Frontal cortex (tissue), 4 donors: ENCODE data around the gene PRTFDC1. TPM values are rescaled to one million over a fixed set of nuclear protein-coding genes. Genes with fewer than 3 reads are reported as not detected.
"Not testable (repeated sequence)": the region's sequence is repeated elsewhere in the genome, so short reads cannot be mapped to it uniquely, and the experiment has no call there.

Experiments
- DNase-seq, 2 donors: peaks; one replicate each; pipeline ENCODE4 v3.0.0; 2012; ENCODE audit warnings: low spot score in 2 of 2
- FAIRE-seq: peaks from 2 replicates; lab custom pipeline; 2012; peaks lifted over from hg19 to GRCh38; lab: Jason Lieb, UNC
- total RNA-seq: library from RNA; depleted of rRNA; stranded (reverse); fragments of >200 nt; gene quantifications from one replicate; pipeline ENCODE4 v1.2.3, GENCODE V29; 2014
- donor health status: control.
- donor health status: control.
- donor health status: control.

Gene PRTFDC1
- total RNA-seq, 1 donor from 2014 or later, result 29.8 TPM

GRCh38 chr10:24853661-24854060 is 98.7 kb downstream of the PRTFDC1 start:
- no peak for DNase-seq
- no peak for FAIRE-seq

DNA sequence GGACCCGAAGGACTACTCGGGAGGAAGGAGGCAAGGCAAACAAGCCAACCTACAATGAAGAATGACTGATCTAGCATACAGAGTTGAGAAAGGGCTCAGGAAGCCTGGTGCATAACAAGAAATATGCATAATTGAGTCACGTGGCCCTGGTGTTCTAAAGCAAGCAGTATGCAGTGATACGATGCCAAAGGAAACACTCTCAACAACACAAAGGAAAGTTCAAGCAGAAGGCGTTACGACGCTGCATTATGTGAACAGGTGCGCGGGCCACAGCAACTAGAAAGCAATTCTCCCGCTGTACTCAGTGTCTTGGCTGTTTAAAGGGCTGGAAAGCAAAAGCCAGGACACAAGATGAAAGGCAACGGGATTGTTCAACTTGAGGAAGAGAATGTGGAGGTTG is 100.8 kb downstream of the PRTFDC1 start:
- FAIRE-seq, result no peak
- no peak for DNase-seq

DNA sequence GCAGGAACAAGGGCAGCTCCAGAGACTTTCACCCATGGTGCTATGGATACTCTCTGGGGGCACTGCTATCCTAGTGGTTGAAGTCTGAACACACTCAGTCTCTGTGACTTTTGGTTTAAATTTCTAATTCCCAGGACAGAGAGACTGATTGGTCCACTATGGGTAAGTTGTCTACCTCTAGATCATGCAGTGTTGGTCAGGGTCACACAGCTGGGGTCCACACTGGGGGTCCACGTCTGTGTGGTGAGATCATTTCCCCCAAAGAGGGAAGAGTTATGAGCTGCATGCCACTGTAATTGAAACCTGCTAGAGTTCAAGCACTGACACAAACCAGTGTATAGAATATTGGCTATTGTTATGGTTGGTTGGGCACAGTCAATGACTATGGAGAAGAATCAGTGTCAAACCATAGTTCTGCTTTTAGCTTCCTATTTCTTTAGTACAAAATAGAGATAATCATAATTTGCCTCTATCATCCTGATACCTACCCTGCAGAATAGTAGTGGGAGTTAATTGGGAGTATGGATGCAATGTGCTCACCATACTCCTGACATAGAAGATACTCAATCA is 101.6 kb downstream of the PRTFDC1 start:
- FAIRE-seq (no peak), DNase-seq (no peak)

DNA sequence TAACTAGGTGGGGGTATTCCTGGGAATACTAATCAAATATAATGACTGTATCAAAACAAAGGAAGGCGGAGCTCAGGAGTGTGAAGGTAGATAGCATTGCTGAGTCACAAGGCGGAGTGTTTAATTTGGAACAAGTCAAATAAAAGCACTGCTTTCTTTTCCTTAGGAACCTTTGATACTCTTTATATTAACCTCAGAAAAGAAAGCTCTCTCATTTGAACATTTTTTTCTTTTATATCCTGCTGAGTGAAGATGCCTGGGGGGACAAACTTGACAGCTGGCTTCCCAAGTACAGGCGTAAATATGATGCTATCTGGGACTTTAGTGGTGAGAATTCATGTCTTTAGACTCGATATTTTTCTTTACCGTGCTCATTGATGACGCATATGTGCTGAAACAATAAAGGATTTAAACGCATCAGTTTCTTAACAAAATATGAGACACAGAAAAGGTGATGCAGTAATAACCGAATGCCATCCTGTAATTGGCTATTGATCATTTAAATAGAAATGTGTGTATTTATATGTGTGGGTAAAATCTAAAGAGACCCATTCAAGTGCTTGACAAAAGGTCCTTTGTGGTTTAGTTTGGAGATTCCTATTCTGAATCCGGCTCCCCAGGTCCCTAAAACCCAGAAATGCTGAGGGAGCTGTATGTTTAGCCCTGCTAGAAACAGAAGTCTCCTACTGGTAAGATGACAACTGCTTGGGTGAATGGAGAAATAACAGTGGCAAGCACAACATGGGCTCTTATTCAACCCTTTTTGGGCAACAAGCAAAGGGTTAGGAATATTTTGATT is 102.7 kb downstream of the PRTFDC1 start:
- FAIRE-seq (no peak), DNase-seq (no peak)

DNA sequence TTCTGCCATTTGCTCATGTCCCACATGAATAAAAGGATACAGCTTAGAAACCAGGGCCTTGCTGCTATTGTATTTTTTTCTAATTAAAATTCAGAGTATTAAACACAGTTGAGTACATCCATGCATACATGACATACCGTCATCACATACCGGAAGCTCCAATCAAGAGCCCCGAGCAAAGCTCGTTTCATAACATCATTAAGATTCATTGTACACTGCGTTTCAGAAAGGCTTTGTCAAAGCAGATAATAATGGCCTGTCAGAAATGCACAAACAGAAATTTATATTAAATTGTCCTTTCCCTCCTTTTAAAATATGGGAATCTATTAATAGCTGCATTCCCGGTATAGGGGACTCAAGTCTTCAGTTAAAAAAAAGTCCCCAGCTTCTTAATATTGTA is 103.4 kb downstream of the PRTFDC1 start:
- no peak for FAIRE-seq
- DNase-seq, result no peak

- FAIRE-seq (no peak), DNase-seq (no peak)
These were observed 104.2 kb downstream of the PRTFDC1 start for GRCh38 chr10:24848195-24848594.

DNA sequence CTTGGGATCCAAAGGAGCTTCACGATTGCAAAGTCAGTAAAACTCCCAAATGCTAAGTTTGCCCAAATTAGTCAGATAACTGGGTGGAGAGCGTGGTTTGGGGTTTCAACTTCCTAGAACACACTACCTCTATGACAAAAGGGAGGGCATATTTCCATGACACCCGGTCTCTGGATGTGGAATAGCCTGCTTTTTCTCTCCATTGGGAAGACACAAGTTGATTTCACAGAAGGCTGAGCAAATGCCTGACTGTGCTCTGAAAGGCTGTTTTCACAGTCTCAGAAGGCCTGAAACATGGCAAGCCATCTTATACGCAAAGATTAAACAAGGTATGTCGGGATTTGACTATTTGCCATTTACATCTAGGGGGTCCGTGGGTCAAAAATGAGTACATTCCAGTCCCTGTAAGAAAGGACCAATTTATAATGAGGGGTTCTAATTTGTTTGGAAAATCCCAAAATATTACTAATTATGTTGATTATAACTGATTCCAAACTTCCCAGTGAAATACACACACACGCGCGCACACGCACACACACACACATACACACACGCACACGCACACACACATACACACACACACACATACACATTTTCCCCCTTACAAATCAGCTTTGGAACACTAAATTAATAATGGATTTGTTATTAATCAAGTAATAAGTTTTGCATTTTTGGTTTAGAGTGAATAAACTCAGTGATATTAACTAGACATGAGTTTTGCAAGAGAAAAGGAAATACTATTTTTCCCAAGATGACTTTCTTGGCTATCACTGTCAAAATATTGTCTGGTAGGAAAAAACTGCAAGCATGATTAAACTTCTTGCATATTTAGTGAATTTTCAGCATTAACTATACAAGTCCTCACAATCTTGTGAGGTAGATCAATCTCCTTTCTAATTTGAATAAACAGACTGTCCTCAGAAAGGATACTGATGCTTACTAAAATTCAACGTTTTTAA is 105.0 kb downstream of the PRTFDC1 start:
- DNase-seq (no peak), FAIRE-seq (no peak)

DNA sequence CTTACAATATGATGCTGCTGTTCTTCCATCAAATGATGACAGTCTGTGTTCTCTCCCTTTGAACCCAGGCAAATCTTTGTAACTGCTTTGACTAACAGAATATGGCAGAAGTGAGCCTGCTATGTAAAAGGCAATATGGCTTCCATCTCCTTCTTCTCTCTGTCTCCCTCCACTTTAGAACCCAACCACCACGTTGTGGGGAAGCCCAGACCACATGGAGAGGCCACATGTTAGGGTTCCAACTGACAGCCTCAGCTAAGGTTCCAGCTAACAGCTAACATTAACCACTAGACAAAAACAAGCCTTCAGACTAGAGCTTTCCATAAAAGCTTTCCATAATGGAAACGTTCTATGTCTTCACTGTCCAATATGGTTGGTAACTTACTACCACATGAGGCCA is 107.7 kb downstream of the PRTFDC1 start:
- FAIRE-seq (no peak), DNase-seq (no peak)

DNA sequence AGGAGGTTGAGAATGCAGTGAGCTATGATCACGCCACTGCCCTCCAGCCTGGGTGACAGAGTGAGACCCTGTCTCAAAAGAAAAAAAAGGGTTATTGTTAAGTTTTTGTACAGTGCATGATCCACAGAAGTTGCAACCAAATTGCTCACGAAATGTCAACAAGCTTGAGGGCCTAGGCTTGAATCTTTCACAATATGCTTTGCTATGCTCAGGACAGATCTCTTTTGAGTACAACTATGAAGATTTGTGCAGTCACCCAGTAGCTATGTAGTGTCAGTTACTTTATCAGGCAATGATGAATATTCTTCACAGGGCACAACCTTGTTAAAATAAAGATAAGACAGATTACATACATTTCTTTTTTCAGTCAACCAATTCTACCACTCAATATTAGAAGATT is 109.2 kb downstream of the PRTFDC1 start:
- FAIRE-seq (no peak), DNase-seq (no peak)

- DNase-seq (no peak), FAIRE-seq (no peak)
These were observed 109.5 kb downstream of the PRTFDC1 start for GRCh38 chr10:24842856-24843255.

DNA sequence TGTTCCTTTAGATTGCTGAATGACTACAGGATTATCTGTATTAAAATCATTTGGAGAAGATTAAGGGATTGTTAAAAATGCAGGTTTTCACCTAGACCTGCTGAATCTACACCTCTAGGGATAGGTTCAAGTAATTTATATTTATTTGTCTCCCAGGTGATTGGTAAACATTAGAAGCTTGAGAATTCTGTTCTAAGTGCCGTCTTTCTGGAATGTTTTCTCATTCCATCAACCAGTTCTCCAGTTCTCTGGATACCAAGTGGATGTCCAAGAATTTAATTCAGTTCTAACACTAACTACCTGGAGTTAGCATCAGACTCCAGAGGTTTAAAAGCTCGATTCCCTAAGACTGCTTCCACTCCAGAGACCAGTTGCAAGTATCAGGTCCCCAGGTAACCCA is 110.9 kb downstream of the PRTFDC1 start:
- no peak for FAIRE-seq

DNA sequence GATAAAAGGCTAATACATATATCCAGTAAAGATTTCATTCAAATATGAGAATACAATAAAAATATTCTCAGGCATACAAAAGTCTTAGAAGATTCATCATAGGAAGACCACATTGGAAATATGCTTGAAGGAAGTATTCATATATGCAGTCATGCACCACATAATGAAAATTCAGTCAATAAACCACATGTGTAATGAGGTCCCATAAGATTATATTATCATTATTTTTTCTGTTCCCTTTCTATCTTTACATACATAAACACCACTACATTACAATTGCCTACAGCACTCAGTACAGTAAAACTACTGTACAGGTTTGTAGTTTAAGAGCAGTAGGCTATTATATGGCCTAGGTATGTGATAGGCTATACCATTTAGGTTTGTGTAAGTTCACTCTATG is 111.6 kb downstream of the PRTFDC1 start:
- no peak for FAIRE-seq

More for the DNA sequence above, 110.9 kb downstream of the PRTFDC1 start:
- no peak for DNase-seq

GRCh38 chr10:24837781-24838180 is 114.6 kb downstream of the PRTFDC1 start:
- FAIRE-seq, result not testable (repeated sequence)

More for the DNA sequence above, 111.6 kb downstream of the PRTFDC1 start:
- no peak for DNase-seq

DNA sequence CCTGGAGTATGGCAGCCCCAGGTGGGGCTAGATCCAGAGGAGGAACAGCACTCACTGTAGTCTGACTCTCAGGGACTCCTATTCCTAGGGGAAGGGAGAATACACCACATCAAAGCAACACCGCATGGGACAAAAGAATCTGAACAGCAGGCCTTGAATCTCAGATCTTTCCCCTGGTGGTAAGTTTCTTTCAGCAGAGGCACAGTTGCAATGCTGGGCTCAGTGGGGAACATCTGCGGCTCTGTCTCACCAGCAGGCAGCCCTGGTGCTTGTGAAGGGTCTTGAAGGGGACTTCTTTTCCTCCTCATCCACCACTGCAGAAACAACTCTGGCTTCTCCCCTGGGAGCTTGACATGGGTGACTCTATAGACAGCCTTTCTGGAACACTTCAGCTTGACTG is 117.5 kb downstream of the PRTFDC1 start:
- FAIRE-seq (no peak), DNase-seq (no peak)

More at GRCh38 chr10:24837781-24838180, 114.6 kb downstream of the PRTFDC1 start:
- DNase-seq, result not testable (repeated sequence)

- DNase-seq (no peak), FAIRE-seq (no peak)
These were observed 126.4 kb downstream of the PRTFDC1 start for GRCh38 chr10:24826009-24826408.

GRCh38 chr10:24825551-24825950 is 126.9 kb downstream of the PRTFDC1 start:
- DNase-seq (no peak), FAIRE-seq (no peak)

DNA sequence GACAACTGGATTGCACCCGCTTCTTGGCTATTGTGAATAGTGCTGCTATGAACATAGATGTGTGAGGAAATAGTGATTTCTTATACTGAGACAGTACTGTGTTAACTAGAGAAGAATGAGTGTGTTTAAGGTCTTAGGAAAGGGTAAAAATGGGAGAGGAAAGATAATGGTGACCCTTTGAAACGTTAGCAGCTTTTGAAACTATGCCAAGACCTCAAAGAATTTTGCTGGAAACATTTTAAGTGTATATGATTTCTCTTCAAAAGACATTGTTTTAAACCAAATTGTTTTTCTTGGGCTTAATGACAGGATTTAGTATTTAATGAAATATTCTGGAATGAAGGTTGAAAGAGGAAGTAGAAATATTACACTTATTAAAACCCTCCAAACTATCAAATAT is 127.9 kb downstream of the PRTFDC1 start:
- FAIRE-seq (no peak), DNase-seq (no peak)

DNA sequence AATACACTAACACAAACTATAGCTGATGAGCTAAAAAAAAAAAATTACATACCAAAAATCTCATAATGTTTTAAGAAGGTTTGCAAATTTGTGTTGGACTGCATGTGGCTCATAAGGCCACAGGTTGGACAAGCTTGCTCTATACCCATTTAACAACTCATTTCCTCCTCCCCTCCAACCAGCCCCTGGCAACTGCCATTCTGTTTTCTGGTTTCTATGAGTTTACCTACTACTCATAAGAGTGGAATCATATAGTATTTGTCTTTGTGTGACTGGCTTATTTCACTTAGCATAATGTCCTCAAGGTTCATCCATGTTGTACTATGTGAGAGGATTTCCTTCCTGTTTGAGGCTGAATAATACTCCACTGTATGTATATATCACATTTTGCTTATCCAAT is 128.3 kb downstream of the PRTFDC1 start:
- DNase-seq (no peak), FAIRE-seq (no peak)

GRCh38 chr10:24822590-24822989 is 129.8 kb downstream of the PRTFDC1 start:
- DNase-seq (no peak), FAIRE-seq (no peak)

- no peak for FAIRE-seq
- no peak for DNase-seq
These were observed 130.4 kb downstream of the PRTFDC1 start for GRCh38 chr10:24821986-24822385.
